Endothelial cell of umbilical vein (primary cell): ENCODE data around the gene CLN6. TPM values are rescaled to one million over a fixed set of nuclear protein-coding genes. Genes with fewer than 3 reads are reported as not detected.
"Not testable (repeated sequence)": the region's sequence is repeated elsewhere in the genome, so short reads cannot be mapped to it uniquely, and the experiment has no call there.

Experiments used
- BruUV-seq: library from RNA; stranded (reverse); fragments of 400-500 nt; replicated peaks from 2 replicates; lab custom pipeline; 2021; lab: Mats Ljungman, UMichigan
- CTCF ChIA-PET: fragments of 300-600, 350-600 bp; sonication (Branson Sonifier 250); formaldehyde crosslinking; loops from one replicate; lab custom pipeline; 2021; ENCODE audit warnings: antibody characterized with exemption, inconsistent platforms; lab: Charles Lee
- POLR2A ChIA-PET: fragments of 300-600, 350-600 bp; sonication (Branson Sonifier 250); formaldehyde crosslinking; loops from one replicate; lab custom pipeline; 2021; ENCODE audit warnings: antibody characterized with exemption, inconsistent platforms; lab: Charles Lee
- DNase-seq: peaks from one replicate; pipeline ENCODE4 v3.0.0-alpha.2; 2011; ENCODE audit warnings: low read depth, low spot score
- FAIRE-seq: peaks from 2 replicates; lab custom pipeline; 2011; peaks lifted over from hg19 to GRCh38; lab: Jason Lieb, UNC
- H2AFZ ChIP-seq: 2 replicates; pipeline ENCODE4 v1.6.0; 2012; ENCODE audit warnings: low read depth, low read length, control low read depth, inconsistent platforms
- H3K27ac ChIP-seq: 2 replicates; pipeline ENCODE4 v1.5.1; 2011; ENCODE audit warnings: low read depth, mild to moderate bottlenecking, control low read depth, low read length, moderate library complexity; ENCODE audit not compliant: insufficient read depth
- H3K27me3 ChIP-seq, 2 experiments: 2 replicates each; pipeline versions ENCODE4 v1.6.0 to v1.6.1; 2011; ENCODE audit warnings: low read length in 2 of 2, mixed read lengths in 1 of 2; ENCODE audit not compliant: control insufficient read depth in 2 of 2, insufficient read depth in 2 of 2
- H3K36me3 ChIP-seq, 2 experiments: 2 replicates in 1 of 2; 3 replicates in 1 of 2; pipeline ENCODE4 v1.5.1; 2011; ENCODE audit warnings: low read length in 2 of 2, mild to moderate bottlenecking in 1 of 2, moderate library complexity in 1 of 2; ENCODE audit not compliant: control insufficient read depth in 2 of 2, insufficient read depth in 2 of 2; ENCODE audit errors: extremely low read depth in 1 of 2
- H3K4me1 ChIP-seq: 3 replicates; pipeline ENCODE4 v1.5.1; 2011; ENCODE audit warnings: mild to moderate bottlenecking, low read length; ENCODE audit not compliant: control insufficient read depth, insufficient read depth; ENCODE audit errors: extremely low read depth
- H3K4me2 ChIP-seq: 2 replicates; pipeline ENCODE4 v1.6.1; 2011; ENCODE audit warnings: low read length, control low read depth, mixed read lengths; ENCODE audit not compliant: insufficient read depth
- H3K4me3 ChIP-seq, 3 experiments: fragments of 200-600 bp in 1 of 3; sonication (generic), shearing (Covaris generic) in 1 of 3; replicated peaks in 1 of 3; 2 replicates each; pipeline ENCODE4 v1.5.1; 2011 to 2016; ENCODE audit warnings: control low read depth in 3 of 3, low read length in 3 of 3, mild to moderate bottlenecking in 2 of 3, inconsistent platforms in 1 of 3, low read depth in 1 of 3, moderate library complexity in 1 of 3; ENCODE audit not compliant: insufficient read depth in 1 of 3
- H3K79me2 ChIP-seq: 2 replicates; pipeline ENCODE4 v1.6.0; 2012; ENCODE audit warnings: low read length, inconsistent platforms; ENCODE audit not compliant: control insufficient read depth, insufficient read depth
- H3K9ac ChIP-seq: replicated peaks from 2 replicates; pipeline ENCODE3; 2011; ENCODE audit warnings: low read length, control low read depth; ENCODE audit not compliant: insufficient read depth; ENCODE audit errors: extremely low read depth
- H3K9me1 ChIP-seq: replicated peaks from 3 replicates; pipeline ENCODE4 v1.6.0; 2011; ENCODE audit warnings: mild to moderate bottlenecking, low read length; ENCODE audit not compliant: control insufficient read depth, insufficient read depth; ENCODE audit errors: extremely low read depth
- H3K9me3 ChIP-seq: replicated peaks from 2 replicates; pipeline ENCODE4 v1.5.1; 2012; ENCODE audit warnings: low read length, inconsistent platforms; ENCODE audit not compliant: control insufficient read depth, insufficient read depth
- H4K20me1 ChIP-seq: replicated peaks from 2 replicates; pipeline ENCODE3; 2011; ENCODE audit warnings: mild to moderate bottlenecking, low read length; ENCODE audit not compliant: control insufficient read depth, insufficient read depth; ENCODE audit errors: extremely low read depth
- CTCF ChIP-seq, 2 donors: IDR thresholded peaks; 1 replicate in 1 of 2; 2 replicates in 1 of 2; pipeline ENCODE4 v1.5.1; 2011; ENCODE audit warnings: low read length in 2 of 2, mild to moderate bottlenecking in 2 of 2, moderate library complexity in 2 of 2, control low read depth in 1 of 2, inconsistent platforms in 1 of 2, low read depth in 1 of 2; ENCODE audit not compliant: insufficient read depth in 1 of 2; ENCODE audit errors: extremely low read depth in 1 of 2
- EZH2 ChIP-seq: IDR thresholded peaks from 2 replicates; pipeline ENCODE4 v1.6.1; 2012; ENCODE audit warnings: borderline replicate concordance, low read depth, mild to moderate bottlenecking, moderate library complexity, low read length, inconsistent platforms; ENCODE audit not compliant: severe bottlenecking
- FOS ChIP-seq: IDR thresholded peaks from 2 replicates; pipeline ENCODE4 v1.6.1; 2011; ENCODE audit warnings: mild to moderate bottlenecking, low read length, moderate library complexity, borderline replicate concordance; ENCODE audit not compliant: insufficient read depth
- GATA2 ChIP-seq: IDR thresholded peaks from 2 replicates; pipeline ENCODE4 v1.7.0; 2011; ENCODE audit warnings: low read depth, mild to moderate bottlenecking, moderate library complexity, mixed read lengths, low read length; ENCODE audit not compliant: insufficient read length, insufficient read depth
- JUN ChIP-seq: IDR thresholded peaks from 2 replicates; pipeline ENCODE4 v1.6.1; 2011; ENCODE audit warnings: borderline replicate concordance, low read depth; ENCODE audit not compliant: insufficient read length, insufficient read depth
- MAX ChIP-seq: IDR thresholded peaks from 2 replicates; pipeline ENCODE4 v1.6.1; 2011; ENCODE audit not compliant: insufficient read depth, insufficient read length
- MYC ChIP-seq: IDR thresholded peaks from one replicate; pipeline ENCODE4 v1.6.1; 2011; ENCODE audit warnings: mild to moderate bottlenecking, low read depth, low read length
- POLR2A ChIP-seq: IDR thresholded peaks from 2 replicates; pipeline ENCODE4 v1.6.1; 2012; ENCODE audit warnings: low read depth, mild to moderate bottlenecking, control low read depth, low read length
- POLR2AphosphoS5 ChIP-seq: IDR thresholded peaks from 2 replicates; pipeline ENCODE4 v1.6.1; 2012; ENCODE audit warnings: low read depth, mild to moderate bottlenecking, control low read depth, low read length, moderate library complexity; ENCODE audit not compliant: insufficient read depth
- dilution Hi-C: fragments of 300-500 bp; cut with MboI; formaldehyde crosslinking; loops from one replicate; pipeline ENCODE4 v1.15.0; 2019; ENCODE audit warnings: low sequenced_read_pairs; ENCODE audit not compliant: extremely low pct_ligation_motif_present
- intact Hi-C: fragments of 100-400 bp; cut with micrococcal nuclease; formaldehyde crosslinking; loops from one replicate; pipeline ENCODE4 v1.10.0; 2022
- polyA plus RNA-seq, 4 experiments: library from polyadenylated mRNA; depleted of rRNA in 3 of 4; stranded (reverse) in 3 of 4; unstranded in 1 of 4; fragments of >200 nt; gene quantifications; 2 replicates each; pipeline versions ENCODE4 v1.2.1 to v1.2.3, GENCODE V29; 2011 to 2012; ENCODE audit warnings: missing spikeins in 1 of 4
- total RNA-seq: library from RNA; stranded (reverse); gene quantifications from 2 replicates; pipeline ENCODE4 v1.2.3, GENCODE V29; 2021

CLN6 gene
- total and polyA plus RNA-seq, 2 donors (not counting 3 experiments of a cell fraction or from before 2014, with no cell fraction given): 53.9 to 75.5 TPM

GRCh38 chr15:68235022-68235421 is 5.5 kb upstream of the CLN6 start:
- Histone ChIP-seq H3K27me3 (no peaks in the 10 kb centered on the region), H3K27ac (no peak overlapping the region), H3K79me2 (no peaks in the 10 kb centered on the region), H3K9me3 (no peaks in the 10 kb centered on the region), H2AFZ (no peak overlapping the region), H3K9me1 (no peaks in the 10 kb centered on the region), H3K4me3 (no peak overlapping the region), H3K4me1 (peaks cover 2% of the 10 kb centered on the region), H3K4me2 (no peak overlapping the region), H4K20me1 (no peaks in the 10 kb centered on the region), H3K9ac (no peak overlapping the region), H3K36me3 (no peaks in the 10 kb centered on the region)
- intact Hi-C loops: no loop called here
- BruUV-seq: no TSS peak
- POLR2A ChIA-PET: no interaction called here
- TF ChIP-seq EZH2: no peak
- TF ChIP-seq POLR2A: no peak
- TF ChIP-seq CTCF (IDR thresholded peaks at IDR 0.05; ENCODE audit: extremely low read depth in 1 of 2, insufficient read depth in 1 of 2, low read depth in 1 of 2, low read length in 2 of 2): no peak
- no peak for TF ChIP-seq GATA2
- TF ChIP-seq POLR2AphosphoS5: no peak
- no peak for TF ChIP-seq MYC
- TF ChIP-seq MAX: no peak
- no peak for TF ChIP-seq FOS
- TF ChIP-seq JUN: no peak
- DNase-seq: no peak
- CTCF ChIA-PET: interaction anchor here (1.1 to 2.5 kb wide), 2 partner anchors 18 to 71 kb away, joined by 3 to 8 read pairs; no protein-coding TSS in a partner anchor
- FAIRE-seq: no peak
- dilution Hi-C loops: no loop called here

GRCh38 chr15:68234520-68234919 is 5.0 kb upstream of the CLN6 start:
- H3K27me3 ChIP-seq, H3K4me3 ChIP-seq, FAIRE-seq, dilution Hi-C loops, intact Hi-C loops, POLR2A ChIA-PET, H2AFZ ChIP-seq, H3K36me3 ChIP-seq, H3K79me2 ChIP-seq, H3K4me1 ChIP-seq, H3K4me2 ChIP-seq, H4K20me1 ChIP-seq, H3K9me3 ChIP-seq, H3K9me1 ChIP-seq, DNase-seq, H3K27ac ChIP-seq, H3K9ac ChIP-seq, BruUV-seq: not testable (repeated sequence)
- CTCF ChIA-PET: interaction anchor here (1.1 to 2.5 kb wide), 2 partner anchors 18 to 72 kb away, joined by 3 to 8 read pairs; no protein-coding TSS in a partner anchor
